Prostate gland (tissue), 2 donors: Measurements from ENCODE around the gene ZNF22. TPM values are rescaled to one million over a fixed set of nuclear protein-coding genes. Genes with fewer than 3 reads are reported as not detected.

Source experiments
- DNase-seq: peaks from one replicate; pipeline ENCODE4 v3.0.0-alpha.2; 2019; ENCODE audit warnings: low spot score
- H3K27ac ChIP-seq, 2 donors: fragments of 200-600 bp; sonication (generic); 2 replicates each; pipeline ENCODE4 v1.5.1; 2017 to 2019
- H3K27me3 ChIP-seq: fragments of 200-600 bp; sonication (generic); replicated peaks from 2 replicates; pipeline ENCODE4 v1.5.1; 2019; ENCODE audit not compliant: insufficient read depth
- H3K36me3 ChIP-seq, 2 donors: fragments of 200-600 bp; sonication (generic); 1 replicate in 1 of 2; 2 replicates in 1 of 2; pipeline versions ENCODE4 v1.5.1 to v1.8.1; 2017 to 2019
- H3K4me1 ChIP-seq: fragments of 200-600 bp; sonication (generic); replicated peaks from 2 replicates; pipeline ENCODE4 v1.5.1; 2019
- H3K4me3 ChIP-seq, 2 donors: fragments of 200-600 bp; sonication (generic); 2 replicates each; pipeline ENCODE4 v1.5.1; 2017 to 2019
- H3K9me3 ChIP-seq: fragments of 200-600 bp; sonication (generic); 2 replicates; pipeline ENCODE4 v1.5.1; 2017
- CTCF ChIP-seq, 4 experiments: fragments of 200-600 bp in 2 of 4; fragments of 450-650 bp in 2 of 4; sonication (generic) in 2 of 4; IDR thresholded peaks; 1 replicate in 3 of 4; 2 replicates in 1 of 4; pipeline ENCODE4 v1.5.1; 2016 to 2019; ENCODE audit warnings: antibody characterized with exemption in 4 of 4, mild to moderate bottlenecking in 2 of 4, moderate library complexity in 2 of 4
- POLR2A ChIP-seq: fragments of 450-650 bp; IDR thresholded peaks from one replicate; pipeline ENCODE4 v1.6.1; 2016; ENCODE audit warnings: antibody characterized with exemption, mild to moderate bottlenecking
- POLR2AphosphoS5 ChIP-seq: sonication (generic); formaldehyde crosslinking; IDR thresholded peaks from one replicate; pipeline ENCODE4 v1.6.1; 2017; ENCODE audit warnings: antibody characterized with exemption
- WGBS: methylation state at CpG from one replicate; pipeline ENCODE4 v1.1.5; 2018; 5-methylcytosine and 5-hydroxymethylcytosine counted together
- intact Hi-C: fragments of 100-400 bp; cut with DNase I; formaldehyde crosslinking; loops from one replicate; pipeline ENCODE4 v1.14.2; 2022
- total RNA-seq, 2 donors: library from RNA; depleted of rRNA; stranded (reverse); fragments of >200 nt; gene quantifications; one replicate each; pipeline ENCODE4 v1.1.0, GENCODE V29; 2016

Gene ZNF22
- total RNA-seq, 2 donors from 2014 or later: 15.8 to 24.2 TPM

GRCh38 chr10:44963772-44964633, 36.7 kb upstream of the ZNF22 start:
- Histone ChIP-seq H3K4me1 (peaks cover 15% of the 10 kb centered on the region), H3K27me3 (no peaks in the 10 kb centered on the region), H3K9me3 (no peaks in the 10 kb centered on the region), H3K4me3 (no peak overlapping the region), H3K36me3 (no peaks in the 10 kb centered on the region), H3K27ac (peak overlapping the region; percentile 61 to 71)
- DNase-seq: peak; percentile 46
- intact Hi-C loops: no loop called here
- WGBS: 35% methylated on average over 15 of the region's 15 CpGs
- TF ChIP-seq POLR2AphosphoS5 (peak; percentile 59), CTCF (IDR thresholded peaks at IDR 0.05) (no peak), POLR2A (no peak)

- H3K27me3 ChIP-seq: no peaks in the 10 kb centered on the region
- DNase-seq: no peak
- no peak for TF ChIP-seq POLR2A
- no peak for TF ChIP-seq CTCF (IDR thresholded peaks at IDR 0.05)
- no peak for TF ChIP-seq POLR2AphosphoS5
- 100% methylated on average over 1 of the region's 1 CpG for WGBS
- H3K27ac ChIP-seq: peak overlapping the region in 1 of 2 donors; percentile 71
- H3K4me1 ChIP-seq: peaks cover 12% of the 10 kb centered on the region
- H3K9me3 ChIP-seq: no peaks in the 10 kb centered on the region
- H3K36me3 ChIP-seq: no peaks in the 10 kb centered on the region
- H3K4me3 ChIP-seq: no peak overlapping the region
- intact Hi-C loops: no loop called here
Observed at GRCh38 chr10:44965104-44965503, 35.6 kb upstream of the ZNF22 start.

- no peak for DNase-seq
- Histone ChIP-seq H3K27me3 (no peaks in the 10 kb centered on the region), H3K9me3 (no peaks in the 10 kb centered on the region), H3K27ac (no peak overlapping the region), H3K36me3 (no peaks in the 10 kb centered on the region), H3K4me3 (no peak overlapping the region), H3K4me1 (peaks cover 11% of the 10 kb centered on the region)
- TF ChIP-seq POLR2AphosphoS5 (no peak), POLR2A (no peak), CTCF (IDR thresholded peaks at IDR 0.05) (no peak)
- 94% methylated on average over 6 of the region's 6 CpGs for WGBS
- intact Hi-C loops: no loop called here
Observed at GRCh38 chr10:44965651-44966097, 35.0 kb upstream of the ZNF22 start.

- H3K9me3 ChIP-seq: no peaks in the 10 kb centered on the region
- H3K27me3 ChIP-seq: no peaks in the 10 kb centered on the region
- no peak for DNase-seq
- no peak overlapping the region for H3K4me3 ChIP-seq
- no peaks in the 10 kb centered on the region for H3K36me3 ChIP-seq
- WGBS: 87% methylated on average over 8 of the region's 8 CpGs
- H3K4me1 ChIP-seq: peaks cover 11% of the 10 kb centered on the region
- H3K27ac ChIP-seq: no peak overlapping the region
- TF ChIP-seq POLR2A (no peak), CTCF (IDR thresholded peaks at IDR 0.05) (no peak)
- intact Hi-C loops: no loop called here
Observed at GRCh38 chr10:44966129-44966815, 34.5 kb upstream of the ZNF22 start.
